ENCODE measurements around the gene MUC3A. TPM values are rescaled to one million over a fixed set of nuclear protein-coding genes. Genes with fewer than 3 reads are reported as not detected.
"Not testable (repeated sequence)": the region's sequence is repeated elsewhere in the genome, so short reads cannot be mapped to it uniquely, and the experiment has no call there.

The MUC3A gene
- total RNA-seq, 1 experiment from 2014 or later = not detected

- DNase-seq (ENCODE audit: low read depth) = no peak
Observed at GRCh38 chr7:100971111-100972001, 22.0 kb downstream of the MUC3A start.

GRCh38 chr7:100972002-100972347, 22.6 kb downstream of the MUC3A start:
- no peak for DNase-seq (ENCODE audit: low read depth)

GRCh38 chr7:100974021-100974420, 24.7 kb downstream of the MUC3A start:
- DNase-seq (ENCODE audit: low read depth) = no peak

GRCh38 chr7:100975371-100975821, 26.1 kb downstream of the MUC3A start:
- no peak for DNase-seq (ENCODE audit: low read depth)

- no peak for DNase-seq (ENCODE audit: low read depth)
Observed at GRCh38 chr7:100978300-100978699, 29.0 kb downstream of the MUC3A start.

DNA sequence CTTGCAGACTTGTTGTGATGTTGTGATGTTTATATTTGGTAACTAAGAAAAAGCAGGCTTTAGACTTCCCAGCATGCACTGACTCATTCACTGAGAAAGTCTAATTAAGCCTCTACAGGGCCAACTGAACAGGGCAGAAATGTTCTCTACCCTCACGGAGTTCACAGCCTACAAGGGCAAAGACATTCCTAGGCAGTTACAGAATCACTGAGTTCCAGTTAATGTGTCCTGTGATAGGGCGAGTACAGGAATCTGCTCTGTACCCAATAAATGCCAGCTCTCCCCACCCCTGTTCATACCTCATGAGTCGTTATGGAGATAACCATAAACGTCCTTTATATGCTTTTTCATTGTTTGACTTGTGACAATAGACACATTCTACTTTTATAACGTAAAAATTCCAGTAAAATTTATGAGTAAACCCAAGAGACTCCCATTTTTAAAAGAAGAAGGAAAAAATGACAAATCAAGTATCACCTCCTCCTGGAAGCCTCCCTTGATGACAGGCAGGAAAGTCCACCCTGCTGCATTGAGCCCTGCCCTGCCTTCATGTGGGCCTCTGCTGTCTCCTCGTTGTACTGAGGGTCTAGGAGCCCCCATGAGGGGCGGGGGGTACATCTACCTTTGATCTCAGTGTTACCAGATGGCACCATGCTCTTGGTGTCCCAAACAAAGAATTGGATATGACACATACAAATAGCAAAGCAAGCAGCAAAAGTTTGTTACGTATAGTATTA, 34.3 kb downstream of the MUC3A start:
- no peak for DNase-seq (ENCODE audit: low read depth)

DNA sequence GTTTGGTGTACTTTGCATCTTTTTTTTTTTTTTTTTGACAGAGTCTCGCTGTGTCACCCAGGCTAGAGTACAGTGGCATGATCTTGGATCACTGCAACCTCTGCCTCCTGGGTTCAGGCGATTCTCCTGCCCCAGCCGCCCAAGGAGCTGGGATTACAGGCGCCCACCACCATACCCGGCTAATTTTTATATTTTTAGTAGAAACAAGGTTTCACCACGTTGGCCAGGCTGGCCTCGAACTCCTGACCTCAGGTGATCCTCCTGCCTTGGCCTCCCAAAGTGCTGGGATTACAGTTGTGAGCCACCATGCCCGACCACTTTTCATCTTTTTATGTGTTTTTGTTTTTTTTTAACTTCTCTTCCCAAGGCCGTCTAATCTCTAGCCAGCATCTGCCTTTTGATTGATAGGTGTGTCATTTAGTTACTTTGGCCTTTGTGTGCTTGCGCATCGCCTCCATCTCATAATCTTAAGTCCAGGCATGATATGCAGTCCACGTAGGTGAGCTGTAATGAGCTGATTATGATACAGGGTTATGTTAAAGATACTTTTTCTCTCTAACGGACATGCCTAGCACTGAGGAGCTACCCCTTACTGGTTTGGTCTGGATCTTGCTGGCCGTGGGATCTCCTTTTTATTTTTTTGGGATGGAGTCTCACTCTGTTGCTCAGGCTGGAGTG, 35.0 kb downstream of the MUC3A start:
- DNase-seq (ENCODE audit: low read depth) = not testable (repeated sequence)

GRCh38 chr7:100985033-100985797, 35.9 kb downstream of the MUC3A start:
- DNase-seq (ENCODE audit: low read depth) = not testable (repeated sequence)

GRCh38 chr7:100991631-100992030, 42.3 kb downstream of the MUC3A start:
- no peak for DNase-seq (ENCODE audit: low read depth)

DNA sequence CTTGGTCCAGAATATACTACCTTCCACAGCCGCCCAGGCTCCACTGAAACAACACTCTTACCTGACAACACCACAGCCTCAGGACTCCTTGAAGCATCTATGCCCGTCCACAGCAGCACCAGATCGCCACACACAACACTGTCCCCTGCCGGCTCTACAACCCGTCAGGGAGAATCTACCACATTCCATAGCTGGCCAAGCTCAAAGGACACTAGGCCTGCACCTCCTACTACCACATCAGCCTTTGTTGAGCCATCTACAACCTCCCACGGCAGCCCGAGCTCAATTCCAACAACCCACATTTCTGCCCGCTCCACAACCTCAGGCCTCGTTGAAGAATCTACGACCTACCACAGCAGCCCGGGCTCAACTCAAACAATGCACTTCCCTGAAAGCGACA, 42.9 kb downstream of the MUC3A start:
- not testable (repeated sequence) for DNase-seq (ENCODE audit: low read depth)

- DNase-seq (ENCODE audit: low read depth) = not testable (repeated sequence)
Observed at GRCh38 chr7:100994671-100995070, 45.3 kb downstream of the MUC3A start.

GRCh38 chr7:100998530-100998929, 49.2 kb downstream of the MUC3A start:
- DNase-seq (ENCODE audit: low read depth) = not testable (repeated sequence)

DNA sequence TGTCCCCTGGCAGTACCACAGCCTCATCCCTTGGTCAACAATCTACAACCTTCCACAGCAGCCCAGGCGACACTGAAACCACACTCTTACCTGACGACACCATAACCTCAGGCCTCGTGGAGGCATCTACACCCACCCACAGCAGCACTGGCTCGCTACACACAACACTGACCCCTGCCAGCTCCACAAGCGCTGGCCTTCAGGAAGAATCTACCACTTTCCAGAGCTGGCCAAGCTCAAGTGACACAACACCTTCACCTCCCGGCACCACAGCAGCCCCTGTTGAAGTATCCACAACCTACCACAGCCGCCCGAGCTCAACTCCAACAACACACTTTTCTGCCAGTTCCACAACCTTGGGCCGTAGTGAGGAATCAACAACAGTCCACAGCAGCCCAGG, 50.0 kb downstream of the MUC3A start:
- DNase-seq (ENCODE audit: low read depth) = not testable (repeated sequence)

- not testable (repeated sequence) for DNase-seq (ENCODE audit: low read depth)
Observed at GRCh38 chr7:101000025-101000424, 50.7 kb downstream of the MUC3A start.

DNA sequence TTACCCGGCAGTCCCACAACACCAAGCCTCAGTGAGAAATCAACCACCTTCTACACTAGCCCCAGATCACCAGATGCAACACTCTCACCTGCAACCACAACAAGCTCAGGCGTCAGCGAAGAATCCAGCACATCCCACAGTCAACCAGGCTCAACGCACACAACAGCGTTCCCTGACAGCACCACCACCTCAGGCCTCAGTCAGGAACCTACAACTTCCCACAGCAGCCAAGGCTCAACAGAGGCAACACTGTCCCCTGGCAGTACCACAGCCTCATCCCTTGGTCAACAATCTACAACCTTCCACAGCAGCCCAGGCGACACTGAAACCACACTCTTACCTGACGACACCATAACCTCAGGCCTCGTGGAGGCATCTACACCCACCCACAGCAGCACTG, 53.0 kb downstream of the MUC3A start:
- not testable (repeated sequence) for DNase-seq (ENCODE audit: low read depth)

DNA sequence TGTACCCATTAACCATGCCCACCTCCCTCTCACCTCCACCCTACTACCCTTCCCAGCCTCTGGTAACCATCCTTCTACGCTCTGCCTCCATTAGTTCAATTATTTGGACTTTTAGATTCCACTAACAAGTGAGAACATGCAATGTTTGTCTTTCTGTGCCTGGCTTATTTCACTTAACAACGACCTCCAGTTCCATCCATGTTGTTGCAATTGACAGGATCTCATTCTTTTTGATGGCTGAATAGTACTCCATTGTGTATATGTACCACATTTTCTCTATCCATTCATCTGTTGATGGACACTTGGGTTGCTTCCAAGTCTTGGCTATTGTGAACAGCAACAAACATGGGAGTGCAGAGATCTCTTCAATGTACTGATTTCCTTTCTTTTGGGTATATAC, 58.0 kb downstream of the MUC3A start:
- DNase-seq (ENCODE audit: low read depth) = not testable (repeated sequence)

DNA sequence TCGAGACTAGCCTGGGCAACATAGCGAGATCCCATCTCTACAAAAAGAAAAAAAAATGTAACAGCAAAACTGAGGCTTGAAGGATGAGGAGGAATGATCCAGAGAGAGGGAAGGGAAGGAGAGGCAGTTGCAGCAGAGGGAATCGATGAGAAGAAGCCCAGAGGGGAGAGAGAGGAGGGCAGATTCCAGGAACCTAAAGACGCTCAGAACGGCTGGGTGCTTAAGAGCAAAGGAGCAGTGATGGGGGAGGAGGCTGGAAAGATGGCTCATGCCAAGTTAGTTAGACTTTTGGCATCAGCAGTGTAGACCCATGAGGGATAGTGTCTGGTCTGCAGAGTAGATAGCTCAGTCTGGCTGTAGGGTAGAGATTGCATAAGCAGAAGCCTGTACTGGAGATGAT, 60.3 kb downstream of the MUC3A start:
- DNase-seq (ENCODE audit: low read depth) = no peak

DNA sequence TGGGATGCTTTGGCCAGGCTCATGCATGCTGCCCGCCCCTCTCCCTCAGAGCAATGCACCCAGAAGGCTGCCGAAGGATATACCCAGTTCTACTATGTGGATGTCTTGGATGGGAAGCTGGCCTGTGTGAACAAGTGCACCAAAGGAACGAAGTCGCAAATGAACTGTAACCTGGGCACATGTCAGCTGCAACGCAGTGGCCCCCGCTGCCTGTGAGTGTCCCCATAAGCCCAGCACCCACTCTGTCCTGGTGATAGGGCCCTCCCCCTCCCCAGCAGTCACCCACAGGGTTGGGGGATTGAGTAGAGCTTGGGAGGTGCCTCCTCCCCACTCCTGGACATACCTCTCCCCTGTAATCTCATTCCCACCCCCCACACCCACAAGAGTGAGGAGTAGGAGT, 63.6 kb downstream of the MUC3A start:
- no peak for DNase-seq (ENCODE audit: low read depth)

DNA sequence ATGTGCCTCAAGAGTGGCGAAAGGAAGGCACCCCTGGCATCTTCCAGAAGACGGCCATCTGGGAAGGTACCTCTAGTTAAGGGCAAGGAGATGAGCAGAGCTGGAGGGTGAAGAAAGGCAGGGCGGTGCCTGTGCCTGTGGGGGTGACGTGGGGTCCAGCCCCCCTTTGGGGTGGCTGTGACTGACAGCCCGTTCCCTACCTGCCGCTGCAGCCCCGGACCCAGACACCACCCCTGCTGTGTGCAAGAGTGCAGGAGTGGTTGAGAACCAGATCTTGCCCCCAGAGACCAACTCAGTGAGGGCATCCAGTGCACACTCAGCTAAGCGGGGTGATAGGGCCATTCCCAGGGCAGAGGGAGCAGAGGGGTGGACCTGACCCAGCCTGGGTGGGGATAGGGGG, 66.3 kb downstream of the MUC3A start:
- DNase-seq (ENCODE audit: low read depth) = no peak

- peak; percentile 86 for DNase-seq (ENCODE audit: low read depth)
Observed at GRCh38 chr7:101017064-101017777, 67.9 kb downstream of the MUC3A start.
